ENCODE measurements around the gene TBL1XR1.
"Not testable (repeated sequence)": the region's sequence is repeated elsewhere in the genome, so short reads cannot be mapped to it uniquely, and the experiment has no call there.

The TBL1XR1 gene

DNA sequence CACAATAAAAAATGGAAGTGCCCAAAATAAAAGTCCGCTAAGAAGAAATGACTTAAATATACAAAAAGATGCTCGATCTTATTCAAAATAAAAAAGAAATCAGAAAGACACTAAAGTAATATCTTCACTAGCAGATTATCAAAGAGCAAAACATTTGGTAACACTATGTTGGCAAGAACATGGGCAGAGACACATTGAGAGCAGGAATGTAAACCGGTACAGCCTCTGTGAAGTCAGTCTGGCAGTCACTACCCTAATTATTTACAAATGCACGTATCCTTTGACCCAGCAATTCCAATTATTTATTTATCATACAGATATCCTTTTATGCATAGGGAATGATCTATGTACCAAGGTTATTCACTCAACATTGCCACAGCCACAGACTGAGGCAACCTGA is 34.5 kb downstream of the TBL1XR1 start:
- no peak overlapping the region for H3K4me3 ChIP-seq (ENCODE audit: low read length)
- TF ChIP-seq, protein P1, sequence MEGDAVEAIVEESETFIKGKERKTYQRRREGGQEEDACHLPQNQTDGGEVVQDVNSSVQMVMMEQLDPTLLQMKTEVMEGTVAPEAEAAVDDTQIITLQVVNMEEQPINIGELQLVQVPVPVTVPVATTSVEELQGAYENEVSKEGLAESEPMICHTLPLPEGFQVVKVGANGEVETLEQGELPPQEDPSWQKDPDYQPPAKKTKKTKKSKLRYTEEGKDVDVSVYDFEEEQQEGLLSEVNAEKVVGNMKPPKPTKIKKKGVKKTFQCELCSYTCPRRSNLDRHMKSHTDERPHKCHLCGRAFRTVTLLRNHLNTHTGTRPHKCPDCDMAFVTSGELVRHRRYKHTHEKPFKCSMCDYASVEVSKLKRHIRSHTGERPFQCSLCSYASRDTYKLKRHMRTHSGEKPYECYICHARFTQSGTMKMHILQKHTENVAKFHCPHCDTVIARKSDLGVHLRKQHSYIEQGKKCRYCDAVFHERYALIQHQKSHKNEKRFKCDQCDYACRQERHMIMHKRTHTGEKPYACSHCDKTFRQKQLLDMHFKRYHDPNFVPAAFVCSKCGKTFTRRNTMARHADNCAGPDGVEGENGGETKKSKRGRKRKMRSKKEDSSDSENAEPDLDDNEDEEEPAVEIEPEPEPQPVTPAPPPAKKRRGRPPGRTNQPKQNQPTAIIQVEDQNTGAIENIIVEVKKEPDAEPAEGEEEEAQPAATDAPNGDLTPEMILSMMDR (conservative IDR thresholded peaks at IDR 0.05; ENCODE audit: low read length), result no peak
- DNase-seq (ENCODE audit: low read depth), result no peak

DNA sequence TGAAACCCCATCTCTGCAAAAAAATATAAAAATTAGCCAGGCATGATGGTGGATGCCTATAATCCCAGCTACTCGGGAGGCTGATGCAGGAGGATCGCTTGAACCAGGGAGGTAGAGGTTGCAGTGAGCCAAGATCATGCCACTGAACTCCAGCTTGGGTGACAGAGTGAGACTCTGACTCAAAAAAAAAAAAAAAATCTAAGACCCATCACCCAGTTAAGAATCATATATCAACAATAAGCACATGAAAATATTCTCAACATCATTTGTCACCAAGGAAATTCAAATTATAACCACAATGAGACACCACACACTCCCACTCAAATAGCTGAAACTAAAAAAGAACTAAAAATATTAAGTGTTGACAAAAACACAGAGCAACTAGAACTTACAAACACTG is 35.7 kb downstream of the TBL1XR1 start:
- H3K4me3 ChIP-seq (ENCODE audit: low read length); DNase-seq (ENCODE audit: low read depth): not testable (repeated sequence)

DNA sequence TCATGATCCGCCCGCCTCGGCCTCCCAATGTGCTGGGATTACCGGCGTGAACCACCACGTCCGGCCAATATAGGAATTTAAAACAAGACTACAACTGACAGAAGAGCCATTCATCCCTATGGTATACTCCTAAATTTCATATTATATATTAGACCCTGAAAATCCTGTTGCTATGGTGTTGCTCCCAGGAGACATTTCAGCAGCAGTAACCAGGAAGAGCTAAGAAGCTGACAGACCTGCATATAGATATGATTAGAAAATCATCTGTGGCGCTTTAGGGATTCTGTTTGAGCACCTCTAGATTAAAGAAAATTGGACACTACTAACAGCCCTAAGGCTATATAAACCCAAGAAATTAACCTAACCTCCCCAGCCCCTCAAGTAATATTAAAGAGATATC is 38.8 kb downstream of the TBL1XR1 start:
- no peak for DNase-seq (ENCODE audit: low read depth)
- TF ChIP-seq, protein P1 (conservative IDR thresholded peaks at IDR 0.05; ENCODE audit: low read length), result no peak
- H3K4me3 ChIP-seq (ENCODE audit: low read length), result no peak overlapping the region

DNA sequence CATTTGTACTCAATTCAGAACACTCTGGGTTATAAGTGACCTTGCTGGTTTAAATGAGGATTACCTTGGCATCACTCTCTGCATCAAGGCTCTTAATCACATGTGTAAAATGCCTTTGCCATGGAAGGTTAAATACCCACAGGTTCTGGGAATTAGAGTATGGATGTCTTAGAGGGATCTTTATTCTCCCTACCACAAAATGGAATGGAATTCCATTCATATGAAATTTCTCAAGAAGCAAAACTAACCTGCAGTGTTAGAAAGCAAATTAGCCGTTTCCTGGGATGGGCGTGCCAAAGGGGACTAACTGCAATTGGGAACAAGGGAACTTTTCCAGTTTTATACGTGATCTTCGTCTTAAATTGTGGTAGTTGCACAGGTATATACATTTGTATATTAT is 39.8 kb downstream of the TBL1XR1 start:
- no peak for DNase-seq (ENCODE audit: low read depth)
- TF ChIP-seq, protein P1 (conservative IDR thresholded peaks at IDR 0.05; ENCODE audit: low read length), result no peak
- H3K4me3 ChIP-seq (ENCODE audit: low read length), result no peak overlapping the region

DNA sequence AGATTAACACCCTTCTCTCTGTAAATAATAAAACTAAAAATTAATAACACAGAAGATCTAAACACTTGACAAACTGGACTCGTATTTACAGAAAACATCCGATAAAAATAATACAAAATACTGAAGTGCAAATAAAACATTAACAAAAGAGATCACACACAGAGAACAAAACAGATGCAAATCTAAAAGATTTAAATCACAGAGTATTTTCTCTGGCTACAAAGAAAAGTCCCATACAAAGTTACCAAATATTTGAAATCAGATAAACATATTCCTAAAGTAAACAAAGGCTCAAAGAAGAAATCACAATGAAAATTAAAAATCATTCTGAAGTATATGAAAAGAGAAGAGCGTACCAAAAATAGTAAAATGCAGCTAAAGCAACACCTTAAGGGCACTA is 42.5 kb downstream of the TBL1XR1 start:
- H3K4me3 ChIP-seq (ENCODE audit: low read length), result no peak overlapping the region
- DNase-seq (ENCODE audit: low read depth), result no peak
- TF ChIP-seq, protein P1 (conservative IDR thresholded peaks at IDR 0.05; ENCODE audit: low read length), result no peak

DNA sequence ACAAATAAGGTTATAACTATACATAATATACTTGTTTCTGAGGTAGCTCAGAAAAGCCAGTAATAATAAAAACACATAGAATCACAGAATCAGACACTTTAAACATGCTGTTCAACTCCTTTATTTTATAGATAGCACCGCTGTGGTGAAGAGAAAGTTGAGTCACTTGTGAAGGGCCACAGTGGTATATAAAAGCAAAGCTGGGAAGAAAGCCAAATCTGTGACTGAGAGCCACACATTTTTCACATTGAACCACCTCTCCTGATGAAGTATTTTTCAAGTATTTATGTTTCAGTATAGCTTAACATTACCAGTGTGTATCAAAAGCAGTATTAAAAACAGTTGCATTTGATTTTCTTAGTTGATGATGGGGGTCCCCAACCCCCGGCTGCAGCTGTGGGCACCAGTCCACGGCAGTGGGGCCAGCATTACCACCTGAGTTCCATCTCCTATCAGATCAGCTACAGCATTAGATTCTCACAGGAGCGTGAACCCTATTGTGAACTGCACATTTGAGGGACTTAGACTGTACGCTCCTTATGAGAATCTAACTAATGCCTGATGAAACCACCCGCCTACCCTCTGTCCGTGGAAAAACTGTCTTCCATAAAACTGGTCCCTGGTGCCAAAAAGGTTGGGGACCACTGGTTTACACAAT is 46.2 kb downstream of the TBL1XR1 start:
- TF ChIP-seq, protein P1 (conservative IDR thresholded peaks at IDR 0.05; ENCODE audit: low read length), result no peak
- no peak overlapping the region for H3K4me3 ChIP-seq (ENCODE audit: low read length)
- DNase-seq (ENCODE audit: low read depth), result peak; percentile 60

DNA sequence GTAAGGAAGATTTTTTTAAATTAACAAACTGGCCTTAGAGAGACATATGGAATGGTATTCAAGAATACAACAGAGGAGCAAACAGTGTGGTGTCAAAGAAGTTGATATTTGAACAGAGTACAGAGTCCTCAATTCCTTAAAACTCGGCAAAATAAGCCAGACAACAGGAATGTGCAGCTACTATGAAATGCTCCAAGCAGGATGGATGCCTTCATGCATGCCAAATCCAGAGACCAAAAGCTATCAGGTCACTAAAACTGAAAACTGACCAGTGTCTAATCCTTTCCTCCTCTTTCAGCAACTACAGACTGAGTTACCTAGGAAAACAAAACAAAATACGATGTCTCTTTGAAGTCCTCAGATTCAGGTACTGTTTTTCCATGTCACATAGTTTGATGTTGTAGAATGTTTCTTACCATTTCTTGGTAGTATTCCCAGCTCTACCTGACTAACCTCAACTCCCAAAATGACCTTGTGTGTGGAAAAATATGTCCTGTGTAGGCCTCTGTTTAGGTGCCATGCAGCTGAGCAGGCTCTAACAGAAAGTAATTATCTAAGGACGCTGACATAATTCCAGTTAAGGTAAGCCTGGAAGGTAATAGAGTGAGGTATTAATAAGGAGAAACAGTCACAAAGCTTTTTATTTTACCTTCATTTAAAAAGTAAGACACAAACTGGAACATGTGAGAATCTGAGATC is 46.9 kb downstream of the TBL1XR1 start:
- no peak overlapping the region for H3K4me3 ChIP-seq (ENCODE audit: low read length)
- peak; percentile 18 for DNase-seq (ENCODE audit: low read depth)
- TF ChIP-seq, protein P1 (conservative IDR thresholded peaks at IDR 0.05; ENCODE audit: low read length), result no peak
